ENCODE measurements around the gene PCSK4.

DNA sequence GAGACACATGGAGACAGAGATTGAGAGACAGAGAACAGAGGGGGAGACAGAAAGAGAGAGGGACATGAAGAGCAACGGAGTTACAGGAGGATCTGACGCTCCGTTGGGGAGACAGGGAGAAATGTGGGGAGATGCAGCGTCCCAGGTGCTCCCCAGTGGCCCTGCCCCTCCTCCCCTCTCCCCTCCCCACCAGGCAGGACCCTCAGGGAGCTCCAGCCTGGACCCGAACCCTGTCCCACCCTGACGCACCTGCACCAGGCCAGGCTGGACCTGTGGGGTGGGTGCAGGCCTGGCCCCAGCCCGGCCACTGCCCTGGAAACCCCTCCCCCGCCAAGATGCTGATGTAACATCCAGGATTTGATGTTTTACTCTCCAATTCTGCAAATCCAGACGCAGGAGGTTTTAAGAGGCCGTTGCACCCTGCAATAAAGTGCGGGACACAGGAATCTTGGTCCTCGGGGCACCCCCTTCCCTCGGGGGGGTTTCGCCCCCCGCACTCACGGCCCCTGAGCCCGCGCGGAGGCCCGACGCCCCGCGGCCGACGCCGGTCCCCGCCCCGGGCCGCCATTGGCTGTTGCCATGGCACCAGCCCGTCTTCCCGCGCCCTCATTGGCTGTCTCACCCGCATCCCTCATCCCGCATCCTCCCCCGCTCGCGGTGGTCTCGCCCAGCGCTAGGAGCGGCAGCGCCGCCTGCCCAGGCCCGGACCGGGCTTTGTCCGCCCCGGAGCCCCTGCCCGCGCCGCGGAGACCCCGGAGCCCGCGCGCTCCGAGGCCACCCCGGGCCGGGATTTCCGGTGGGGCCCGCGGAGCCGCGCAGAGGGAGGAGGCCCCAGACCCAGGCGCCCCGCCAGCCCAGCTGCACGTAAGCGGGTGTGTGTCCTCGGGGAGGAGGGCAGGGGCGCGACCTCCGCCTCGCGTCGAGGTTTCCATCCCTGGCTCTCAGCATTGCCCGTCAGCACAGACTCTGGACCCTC lies 40.4 kb downstream of the PCSK4 start, which contains the start of gene APC2:
- TF ChIP-seq POLR2A (IDR thresholded peaks at IDR 0.05; ENCODE audit: low read length) (no peak), GATA1 (IDR thresholded peaks at IDR 0.05; ENCODE audit: low read depth, low read length) (no peak)

Measured in erythroblast (primary cell).